NCI-H187 (cell line): ENCODE measurements around the gene SEL1L2.
"Not testable (repeated sequence)": the region's sequence is repeated elsewhere in the genome, so short reads cannot be mapped to it uniquely, and the experiment has no call there.

Experiments
- DNase-seq, 2 experiments: peaks; one replicate each; lab custom pipeline; 2025; lab: John Stamatoyannopoulos, UW

The SEL1L2 gene, protein sequence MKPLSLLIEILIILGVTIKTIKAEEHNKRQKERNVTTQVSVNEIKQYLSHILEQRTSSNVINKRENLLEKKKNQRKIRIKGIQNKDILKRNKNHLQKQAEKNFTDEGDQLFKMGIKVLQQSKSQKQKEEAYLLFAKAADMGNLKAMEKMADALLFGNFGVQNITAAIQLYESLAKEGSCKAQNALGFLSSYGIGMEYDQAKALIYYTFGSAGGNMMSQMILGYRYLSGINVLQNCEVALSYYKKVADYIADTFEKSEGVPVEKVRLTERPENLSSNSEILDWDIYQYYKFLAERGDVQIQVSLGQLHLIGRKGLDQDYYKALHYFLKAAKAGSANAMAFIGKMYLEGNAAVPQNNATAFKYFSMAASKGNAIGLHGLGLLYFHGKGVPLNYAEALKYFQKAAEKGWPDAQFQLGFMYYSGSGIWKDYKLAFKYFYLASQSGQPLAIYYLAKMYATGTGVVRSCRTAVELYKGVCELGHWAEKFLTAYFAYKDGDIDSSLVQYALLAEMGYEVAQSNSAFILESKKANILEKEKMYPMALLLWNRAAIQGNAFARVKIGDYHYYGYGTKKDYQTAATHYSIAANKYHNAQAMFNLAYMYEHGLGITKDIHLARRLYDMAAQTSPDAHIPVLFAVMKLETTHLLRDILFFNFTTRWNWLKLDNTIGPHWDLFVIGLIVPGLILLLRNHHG

DNA sequence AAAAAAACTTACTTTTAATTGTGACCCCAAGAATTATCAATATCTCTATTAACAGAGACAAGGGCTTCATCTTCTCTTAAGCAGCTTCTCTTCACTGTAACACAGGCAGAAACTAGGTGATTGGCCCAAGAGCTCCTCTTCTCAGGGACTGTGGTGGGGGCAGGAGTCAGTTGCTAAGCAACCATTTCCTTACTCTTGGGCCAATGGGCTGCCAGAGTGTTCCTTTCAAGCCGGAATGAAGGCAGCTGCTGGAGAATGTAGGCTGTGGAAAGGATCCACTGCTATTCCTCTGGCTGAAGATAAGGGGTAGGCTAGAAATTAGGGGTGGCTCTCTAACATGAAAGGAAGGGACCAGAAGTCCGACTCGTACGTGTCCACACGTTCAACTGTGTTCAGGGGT lies at the start of gene SEL1L2:
Gene SEL1L2, minus strand, starts transcription at position 150 of the 400 bp plus-strand sequence. Its CDS starts 80 bp downstream, at position 70.
- peak in 1 of 2 experiments; percentile 1 for DNase-seq

DNA sequence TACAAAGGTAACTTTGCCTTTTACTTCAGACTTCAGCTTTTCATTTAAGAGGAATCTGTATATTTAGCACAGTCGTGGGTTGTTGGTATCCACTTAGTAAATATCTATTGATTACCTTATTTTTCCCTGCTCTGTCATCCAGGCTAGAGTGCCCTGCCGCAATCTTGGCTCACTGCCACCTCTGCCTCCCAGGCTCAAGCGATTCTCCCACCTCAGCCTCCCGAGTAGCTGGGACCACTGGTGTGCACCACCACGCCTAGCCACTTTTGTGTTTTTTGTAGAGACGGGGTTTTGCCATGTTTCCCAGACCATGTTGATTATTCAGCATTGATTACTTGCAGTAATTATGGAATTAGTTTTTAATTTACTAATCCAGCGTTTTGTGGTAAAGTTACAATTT lies 46.2 kb upstream of the SEL1L2 start:
- no peak for DNase-seq

DNA sequence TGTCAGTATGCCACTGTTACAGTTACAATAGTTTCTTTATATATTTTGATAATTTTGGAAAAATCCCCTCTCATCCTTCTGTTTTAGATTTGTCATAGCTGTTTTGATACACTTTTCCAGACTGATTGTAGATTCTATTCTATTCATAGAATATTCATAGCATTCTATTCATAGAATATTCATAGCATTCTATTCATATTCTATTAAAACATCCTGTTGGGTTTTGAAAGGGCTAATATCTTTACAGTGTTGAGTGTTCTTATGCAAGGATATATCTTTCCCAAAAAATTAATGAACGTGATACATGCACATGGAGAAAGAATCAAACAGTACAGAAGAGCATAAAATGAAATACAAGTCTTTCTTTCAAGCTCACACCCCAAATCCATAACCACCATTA lies 42.9 kb upstream of the SEL1L2 start:
- no peak for DNase-seq

DNA sequence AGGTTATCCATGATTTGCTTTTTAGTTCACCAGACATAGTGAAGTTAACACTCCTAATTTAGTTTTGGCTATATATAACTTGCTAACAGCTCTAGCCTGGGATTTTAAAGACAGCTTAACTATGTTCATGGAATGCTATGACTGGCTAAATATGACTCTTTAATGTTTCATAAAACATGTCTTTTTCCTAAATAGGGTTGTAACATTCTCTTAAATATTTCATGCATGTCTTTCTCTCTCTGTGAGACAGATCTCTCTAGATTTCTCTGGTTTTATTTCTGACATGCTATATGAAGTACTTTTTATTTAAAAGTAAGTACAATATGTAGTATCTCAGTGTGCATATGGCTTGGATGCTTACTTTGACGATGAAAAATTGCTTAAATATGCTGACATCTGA lies 40.6 kb upstream of the SEL1L2 start:
- no peak for DNase-seq

DNA sequence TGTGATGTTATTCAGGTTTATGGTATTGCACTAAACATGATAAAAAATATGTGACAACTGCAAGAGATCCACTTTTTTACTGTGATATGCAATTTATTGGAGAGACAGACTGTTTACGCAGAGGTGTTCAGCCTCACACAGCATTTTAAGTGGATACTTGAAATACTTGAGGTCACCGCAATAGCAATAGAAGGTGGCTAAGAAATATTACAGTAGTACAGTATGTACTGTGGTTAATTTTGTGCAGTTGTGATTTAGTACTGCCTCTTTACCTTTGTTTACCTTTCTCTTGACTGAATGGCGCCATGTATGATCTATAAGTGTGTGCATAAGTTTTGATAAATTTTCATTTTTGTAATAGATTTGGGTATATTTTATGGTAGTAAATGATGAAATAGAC lies 22.3 kb upstream of the SEL1L2 start:
- DNase-seq: peak; percentile 10 to 15

DNA sequence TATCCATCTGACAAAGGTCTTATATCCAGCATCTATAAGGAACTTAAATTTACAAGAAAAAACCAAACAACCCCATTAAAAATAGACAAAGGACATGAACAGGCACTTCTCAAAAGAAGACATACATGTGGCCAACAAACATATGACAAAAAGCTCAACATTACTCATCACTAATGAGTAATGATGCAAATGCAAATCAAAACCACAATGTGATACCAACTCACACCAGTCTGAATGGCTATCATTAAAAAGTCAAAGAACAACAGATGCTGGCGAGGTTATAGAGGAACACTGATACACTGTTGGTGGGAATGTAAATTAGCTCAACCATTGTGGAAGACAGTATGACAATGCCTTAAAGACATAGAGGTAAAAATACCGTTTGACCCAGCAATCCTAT lies 18.8 kb upstream of the SEL1L2 start:
- no peak for DNase-seq

DNA sequence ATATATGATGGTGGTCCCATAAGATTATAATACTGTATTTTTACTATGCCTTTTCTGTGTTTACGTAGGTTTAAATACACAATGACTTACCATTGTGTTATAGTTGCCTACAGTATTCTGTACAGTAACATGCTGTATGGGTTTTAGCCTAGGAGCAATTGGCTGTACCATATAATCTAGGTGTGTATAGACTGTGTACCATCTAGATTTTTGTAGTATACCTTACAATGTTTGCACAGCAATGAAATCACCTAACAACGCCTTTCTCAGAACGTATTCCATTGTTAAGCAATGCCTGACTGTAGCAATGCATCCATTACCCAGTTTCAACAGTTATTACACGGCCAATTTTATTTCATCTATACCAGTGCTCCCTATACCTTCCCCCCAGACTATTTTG lies 15.6 kb upstream of the SEL1L2 start:
- no peak for DNase-seq

DNA sequence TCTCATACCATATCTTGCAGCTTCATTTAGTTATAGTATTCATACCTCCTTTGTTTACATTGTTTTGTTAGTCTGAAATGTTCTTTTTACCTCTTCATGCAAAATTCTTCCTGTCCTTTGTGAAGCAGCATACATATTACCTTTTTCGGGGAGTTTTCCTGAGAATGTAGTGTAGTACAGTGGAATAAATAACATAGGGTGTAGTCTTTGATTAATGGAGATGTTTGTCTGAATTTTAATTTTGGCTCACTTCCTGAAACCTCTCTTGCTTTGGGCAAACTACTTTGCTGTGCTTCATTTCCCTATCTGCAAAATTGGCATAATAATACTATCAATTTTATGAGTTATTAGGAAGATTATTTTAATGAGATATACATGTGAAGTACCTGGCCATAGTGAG lies 10.5 kb upstream of the SEL1L2 start:
- no peak for DNase-seq

DNA sequence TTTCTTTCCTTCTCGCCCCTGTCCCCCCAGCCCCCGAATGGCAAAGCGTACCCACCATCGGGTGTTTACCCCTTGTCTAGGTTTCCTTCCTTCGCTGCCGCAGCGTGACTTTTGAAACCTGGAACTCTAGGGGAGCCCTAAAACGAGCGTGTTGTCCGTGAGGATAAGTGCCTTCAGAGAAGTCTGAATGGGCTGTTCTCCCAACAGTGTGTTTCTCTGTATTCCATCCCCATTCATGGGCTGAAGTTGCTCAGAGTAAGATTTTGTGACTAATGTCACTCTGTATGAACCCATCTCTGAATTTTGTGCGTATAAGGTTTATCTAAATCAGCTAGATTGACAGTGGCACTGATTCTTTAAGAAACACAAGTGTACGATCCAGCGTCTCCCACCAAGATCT lies 5.9 kb upstream of the SEL1L2 start:
- DNase-seq: no peak

DNA sequence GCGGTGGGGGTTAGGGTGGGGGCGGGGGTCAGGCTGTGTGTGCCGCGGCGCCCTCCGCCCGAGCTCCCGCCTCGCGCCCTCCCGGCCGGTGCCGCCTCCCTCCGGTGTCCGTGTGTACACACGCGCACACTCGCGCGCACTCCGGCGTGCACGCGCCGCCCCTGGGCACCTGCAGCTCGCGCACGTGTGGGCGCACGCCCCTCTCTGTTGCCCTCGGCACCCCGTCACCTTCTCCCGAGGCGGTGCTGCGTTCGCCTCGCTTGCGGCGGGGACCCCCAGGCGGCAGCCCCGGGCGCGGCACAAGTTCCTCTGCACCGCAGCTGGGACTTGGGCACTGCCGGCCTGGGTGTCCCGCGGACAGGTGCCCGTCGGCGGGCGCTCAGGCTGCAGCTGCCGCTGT lies 5.4 kb upstream of the SEL1L2 start:
- DNase-seq: peak in 1 of 2 experiments; percentile 9

DNA sequence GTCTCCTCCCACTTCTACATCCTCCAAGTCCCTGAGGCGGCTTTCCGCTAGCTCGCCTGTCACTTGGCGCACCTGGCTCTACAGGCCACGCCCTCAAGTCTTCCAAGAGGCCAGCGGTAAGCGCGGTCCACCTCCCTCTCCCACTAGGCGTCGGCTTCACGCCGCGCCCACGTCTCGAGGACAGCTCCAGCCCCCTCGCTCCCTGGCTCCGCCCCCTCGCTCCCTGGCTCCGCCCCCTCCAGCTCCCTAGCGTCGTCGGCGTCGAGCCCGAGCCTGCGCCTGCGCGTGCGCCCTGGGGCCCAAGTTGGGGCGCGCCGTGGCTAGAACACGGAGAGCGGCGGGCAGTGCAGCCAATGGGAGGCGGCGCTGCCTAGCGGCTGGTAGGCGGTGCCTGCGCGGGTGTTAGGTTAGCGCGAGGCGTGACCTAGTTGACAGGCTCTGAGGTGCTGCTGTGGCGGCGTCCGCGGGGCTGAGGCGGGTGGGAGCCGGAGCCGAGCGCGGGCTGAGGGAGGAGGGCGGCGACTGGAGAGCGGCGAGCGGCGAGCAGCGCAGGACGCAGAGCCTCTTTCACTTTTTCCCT lies 4.8 kb upstream of the SEL1L2 start, which contains the start of gene MACROD2:
Gene MACROD2, plus strand, starts transcription at position 431 of the 580 bp plus-strand sequence.
- DNase-seq: peak; percentile 92 to 93

DNA sequence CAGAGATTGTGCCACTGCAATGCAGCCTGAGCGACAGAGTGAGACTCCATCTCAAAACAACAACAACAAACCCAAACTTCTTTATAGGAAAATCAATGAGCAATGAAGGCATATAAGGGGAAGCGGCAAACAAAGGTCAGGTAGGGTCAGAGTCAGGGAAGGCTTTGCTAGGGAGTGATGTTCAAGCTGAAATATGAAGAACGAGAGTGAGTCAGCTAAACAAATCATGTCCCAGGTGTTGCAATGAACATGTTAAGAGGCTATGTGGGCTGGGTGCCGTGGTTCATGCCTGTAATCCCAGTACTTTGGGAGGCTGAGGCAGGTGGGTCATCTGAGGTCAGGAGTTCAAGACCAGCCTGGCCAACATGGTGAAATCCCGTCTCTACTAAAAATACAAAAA lies 1.5 kb upstream of the SEL1L2 start:
- DNase-seq: not testable (repeated sequence)

DNA sequence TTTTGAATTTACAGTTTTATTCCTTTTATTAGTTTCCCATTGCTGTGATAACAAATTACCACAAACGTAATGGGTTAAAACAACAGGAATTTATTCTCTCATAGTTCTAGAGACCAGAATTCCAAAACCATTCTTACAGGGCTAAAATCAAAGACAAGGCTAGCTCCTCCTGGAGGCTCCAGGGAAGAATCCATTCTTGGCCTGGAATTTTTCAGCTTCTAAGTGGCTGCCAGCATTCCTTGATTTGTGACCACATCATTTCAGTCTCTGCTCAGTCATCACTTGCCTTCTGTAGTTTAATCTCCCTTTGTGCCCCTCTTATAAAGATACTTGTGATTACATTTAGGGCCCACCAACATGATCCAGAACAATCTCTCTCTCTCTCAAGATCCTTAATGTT lies 897 bp upstream of the SEL1L2 start:
- no peak for DNase-seq

DNA sequence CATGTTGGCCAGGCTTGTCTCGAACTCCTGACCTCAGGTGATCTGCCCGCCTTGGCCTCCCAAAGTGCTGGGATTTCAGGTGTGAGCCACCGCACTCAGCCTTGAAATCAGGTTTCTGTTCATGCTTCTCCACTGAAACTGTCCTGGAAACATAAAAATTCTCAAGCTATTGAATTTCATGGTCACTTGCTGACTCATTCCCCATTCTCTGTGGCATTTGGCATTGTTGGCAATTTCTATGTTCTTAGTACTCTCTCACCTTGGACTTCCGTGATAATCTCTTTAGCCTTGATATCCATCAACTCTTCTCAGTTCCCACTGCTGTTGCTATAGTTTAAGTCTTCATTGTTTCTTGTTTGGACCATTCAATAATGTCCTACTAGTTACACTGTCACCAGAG lies 6.2 kb downstream of the SEL1L2 start:
- DNase-seq: no peak

DNA sequence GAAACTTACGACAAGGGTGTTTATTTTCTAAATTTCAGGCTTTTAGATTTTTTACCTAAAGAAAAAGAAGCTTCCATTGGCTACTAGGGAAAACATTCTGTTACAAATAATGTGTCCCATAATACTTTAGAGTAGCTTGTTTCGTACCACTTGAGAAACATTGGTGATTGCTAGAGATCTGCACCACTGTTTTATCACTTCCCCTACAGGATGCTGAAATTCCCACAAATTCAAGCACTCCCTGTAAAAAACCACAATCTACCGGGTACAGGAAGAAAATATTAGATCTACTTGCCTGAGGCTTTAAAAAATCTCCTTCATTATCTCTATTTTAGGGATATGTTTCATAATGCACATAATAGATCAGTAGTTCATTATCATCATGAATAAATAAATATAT lies 29.9 kb downstream of the SEL1L2 start:
- DNase-seq: no peak

DNA sequence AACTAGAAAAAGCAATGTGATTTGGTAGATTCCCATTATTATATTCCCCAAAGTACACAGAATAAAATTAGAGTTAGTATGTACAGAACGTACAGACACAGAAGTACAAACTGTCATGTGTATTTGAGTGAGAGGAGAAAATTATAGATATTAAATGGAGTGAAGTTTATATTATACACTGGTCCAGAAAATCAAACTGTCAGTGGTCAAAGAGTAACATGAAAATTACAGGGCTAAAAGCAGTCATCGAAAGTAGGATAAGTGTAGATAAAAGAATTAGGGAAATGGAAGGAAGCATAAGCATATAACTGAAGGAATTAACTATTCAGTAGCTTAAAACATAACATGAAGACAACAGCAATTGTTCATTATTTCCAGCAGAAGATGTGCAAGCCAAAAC lies 30.3 kb downstream of the SEL1L2 start:
- no peak for DNase-seq

DNA sequence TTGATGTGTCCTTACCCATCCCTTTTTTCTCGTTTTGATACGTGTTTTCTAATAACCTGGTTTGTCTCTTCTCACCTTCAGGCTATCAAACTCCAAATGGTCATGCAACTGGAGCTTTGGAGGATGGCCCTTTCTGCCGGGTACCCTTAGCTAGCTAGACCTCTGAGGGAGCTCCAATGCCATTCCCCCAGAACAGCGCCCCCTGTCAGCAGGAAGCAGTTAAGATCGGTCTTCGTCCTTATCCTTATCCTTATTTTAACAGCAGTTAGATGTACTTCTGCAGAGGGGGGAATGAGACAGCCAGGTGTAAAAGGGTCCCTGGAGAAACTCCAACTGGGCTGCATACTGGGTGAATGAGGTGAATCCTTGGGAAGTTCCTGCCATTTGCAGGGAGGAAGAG lies 37.2 kb downstream of the SEL1L2 start:
- no peak for DNase-seq

DNA sequence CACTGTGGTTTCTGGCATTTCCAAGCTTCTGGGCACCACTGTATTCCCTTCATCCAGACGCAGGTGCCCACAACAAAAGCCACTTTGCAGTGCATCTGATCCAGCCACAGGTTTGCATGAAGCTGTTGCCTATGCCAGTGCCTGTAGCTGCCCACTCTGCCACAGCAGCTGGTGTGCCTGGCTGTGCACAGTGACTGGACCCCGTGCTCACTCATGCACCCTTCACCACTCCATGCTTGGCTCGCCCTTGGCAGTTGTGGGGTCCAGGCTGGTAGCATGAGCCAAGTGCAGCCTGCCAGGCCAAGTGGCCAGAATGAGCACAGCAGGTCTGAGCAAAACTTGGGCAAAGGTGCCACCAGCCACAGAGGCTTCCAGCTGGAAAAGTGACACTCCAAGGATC lies 42.7 kb downstream of the SEL1L2 start:
- no peak for DNase-seq

DNA sequence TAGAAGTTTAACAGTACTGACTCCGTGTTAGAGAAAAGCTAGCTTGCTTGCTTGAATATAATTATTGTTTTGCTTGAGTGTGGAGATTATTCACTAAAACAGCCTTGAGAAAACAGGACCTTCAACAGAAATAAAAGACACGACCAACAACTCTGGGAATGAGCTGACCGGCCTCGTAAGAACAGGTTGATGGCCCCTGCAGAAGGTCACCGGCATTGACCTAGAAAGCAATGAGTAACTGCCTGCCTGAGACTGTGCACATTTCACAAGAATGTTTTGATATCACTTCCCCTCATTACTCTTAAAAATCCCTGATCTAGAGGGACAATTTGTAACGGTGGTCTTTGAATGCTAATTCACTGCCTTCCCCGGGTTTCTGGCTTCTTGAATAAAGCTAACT lies 49.4 kb downstream of the SEL1L2 start:
- DNase-seq: no peak

DNA sequence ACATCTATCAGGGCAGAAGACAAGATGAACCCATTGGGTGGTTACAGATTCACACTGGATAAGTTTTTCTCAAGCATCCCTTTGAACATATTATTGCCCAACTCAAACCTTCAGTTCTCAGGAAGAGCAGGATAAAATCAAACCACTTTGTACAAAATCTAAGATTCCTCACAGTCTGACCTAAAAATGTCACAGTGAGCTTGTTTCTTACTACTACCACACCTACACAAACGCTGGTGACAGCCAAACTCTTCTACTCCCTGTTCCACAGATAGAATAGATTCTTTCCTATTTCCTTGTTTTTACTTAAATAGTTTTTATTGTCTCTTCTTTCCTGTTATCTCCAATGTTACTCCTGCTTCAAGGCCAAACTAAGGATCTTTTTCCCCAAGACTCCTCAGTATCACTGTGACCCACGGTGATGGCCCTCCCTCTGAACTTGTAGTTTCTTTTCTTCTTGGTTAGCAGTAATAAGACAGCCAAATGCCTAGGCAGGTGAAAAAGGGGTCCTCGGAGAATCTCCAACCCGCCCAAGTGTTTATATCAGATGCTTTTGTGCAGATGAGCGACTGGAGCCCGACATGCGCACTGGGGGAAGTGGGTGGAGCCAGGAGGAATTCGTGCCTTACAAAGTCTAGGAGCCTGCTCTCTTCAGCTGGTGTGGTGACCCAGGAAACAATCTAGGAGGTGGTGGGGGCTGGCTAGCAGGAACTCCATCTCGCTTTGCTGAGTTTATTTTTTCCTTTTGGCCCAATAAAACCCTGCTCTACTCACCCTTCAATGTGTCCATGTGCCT lies 53.4 kb downstream of the SEL1L2 start:
- no peak for DNase-seq

DNA sequence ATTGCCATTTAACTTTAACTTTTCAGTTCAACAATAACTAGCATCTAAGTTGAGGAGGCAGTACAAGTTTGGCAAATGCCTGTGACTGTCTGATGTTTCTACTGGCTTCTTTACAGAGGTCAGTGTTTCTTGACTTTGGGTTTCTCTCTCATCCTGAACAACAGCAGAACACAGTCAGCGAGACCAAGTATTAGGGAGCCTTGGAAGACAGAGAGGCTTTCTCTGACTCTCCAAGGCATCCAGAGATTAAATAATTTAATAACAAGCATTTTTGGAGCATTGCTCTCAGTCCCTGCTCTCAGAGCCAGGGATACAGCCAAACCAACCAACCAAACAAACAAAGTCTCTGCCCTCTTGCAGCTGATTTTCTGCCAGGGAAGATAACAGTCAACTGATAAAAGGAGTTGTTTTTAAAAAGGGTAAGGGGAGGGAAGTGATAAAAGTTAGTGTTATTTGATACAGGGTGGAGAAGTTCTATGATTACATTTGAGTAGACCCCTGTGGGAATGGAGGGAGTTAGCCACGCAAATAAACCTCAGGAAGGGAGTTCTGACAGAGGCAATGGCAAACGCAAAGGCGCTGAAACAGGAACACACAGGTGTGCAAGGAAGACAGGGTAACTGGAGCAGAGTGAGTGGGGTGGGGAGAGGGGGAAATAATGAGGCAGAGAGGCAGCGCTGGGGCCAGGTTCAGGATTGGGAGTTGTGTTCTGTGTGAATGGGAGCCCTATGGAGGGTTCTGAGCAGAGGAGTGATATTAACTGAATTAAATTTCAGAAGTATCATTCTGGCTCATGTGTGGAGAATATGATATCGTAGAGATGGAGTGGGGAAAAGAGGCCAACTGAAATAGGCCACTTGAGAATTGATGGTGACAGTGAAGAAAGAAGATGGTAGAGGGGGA lies 55.2 kb downstream of the SEL1L2 start:
- no peak for DNase-seq
